NB4 (cell line): ENCODE measurements around the gene CXCR6.

Experiments
- CTCF ChIP-seq: IDR thresholded peaks from one replicate; pipeline ENCODE4 v1.5.1; 2012; ENCODE audit warnings: low read depth, low read length
- MAX ChIP-seq: IDR thresholded peaks from 2 replicates; pipeline ENCODE4 v1.6.1; 2011; ENCODE audit warnings: low read depth, low read length
- MYC ChIP-seq: IDR thresholded peaks from 2 replicates; pipeline ENCODE4 v1.6.1; 2011; ENCODE audit warnings: low read depth, low read length
- POLR2A ChIP-seq: IDR thresholded peaks from 2 replicates; pipeline ENCODE4 v1.6.1; 2011; ENCODE audit warnings: mild to moderate bottlenecking; ENCODE audit not compliant: insufficient read length; ENCODE audit errors: extremely low read depth

- no peak for TF ChIP-seq CTCF
- no peak for TF ChIP-seq POLR2A
- TF ChIP-seq MAX: no peak
- no peak for TF ChIP-seq MYC
Measured at GRCh38 chr3:45937206-45938042, 5.8 kb upstream of the CXCR6 start.
